ENCODE data around the gene SKI.

The SKI gene

GRCh38 chr1:2232916-2233438 lies 4.9 kb downstream of the SKI start:
- H4K20me1 ChIP-seq (ENCODE audit: control insufficient read depth, insufficient read depth, low read depth, low read length): 0 out of 2 replicates have a peak, but pooled peaks cover 7% of the 10 kb centered on the region
- H3K4me3 ChIP-seq (ENCODE audit: low read length): no peak overlapping the region
- no peak overlapping the region for H3K27ac ChIP-seq (ENCODE audit: low read depth, low read length)
- TF ChIP-seq CTCF (IDR thresholded peaks at IDR 0.05; ENCODE audit: low read depth, low read length, poor library complexity, severe bottlenecking): no peak
- no peak for TF ChIP-seq EZH2phosphoT487 (IDR thresholded peaks at IDR 0.05; ENCODE audit: borderline replicate concordance, low read length)
- H3K4me1 ChIP-seq (ENCODE audit: control insufficient read depth, low read length): peaks cover 17% of the 10 kb centered on the region
- H3K36me3 ChIP-seq (ENCODE audit: control insufficient read depth, low read length): no peaks in the 10 kb centered on the region
- peaks cover 14% of the 10 kb centered on the region for H3K27me3 ChIP-seq (ENCODE audit: control insufficient read depth, low read length)
- H3K9me3 ChIP-seq (ENCODE audit: control insufficient read depth, insufficient read depth, low read length): no peaks in the 10 kb centered on the region
- no peak overlapping the region for H3K4me2 ChIP-seq (ENCODE audit: low read length)
- H3K9me2 ChIP-seq (replicated peaks; ENCODE audit: control insufficient read depth, low read length): no peaks in the 10 kb centered on the region
- H3K79me2 ChIP-seq (ENCODE audit: control insufficient read depth, low read length): no peaks in the 10 kb centered on the region
- H3F3A ChIP-seq (ENCODE audit: control insufficient read depth, insufficient read depth): no peaks in the 10 kb centered on the region

- Histone ChIP-seq H3K79me2 (ENCODE audit: control insufficient read depth, low read length) (no peaks in the 10 kb centered on the region), H3K27ac (ENCODE audit: low read depth, low read length) (no peak overlapping the region), H3K4me3 (ENCODE audit: low read length) (no peak overlapping the region), H4K20me1 (ENCODE audit: control insufficient read depth, insufficient read depth, low read depth, low read length) (0 out of 2 replicates have a peak, but pooled peaks cover 7% of the 10 kb centered on the region), H3K9me3 (ENCODE audit: control insufficient read depth, insufficient read depth, low read length) (no peaks in the 10 kb centered on the region), H3K4me2 (ENCODE audit: low read length) (no peak overlapping the region), H3K4me1 (ENCODE audit: control insufficient read depth, low read length) (peaks cover 17% of the 10 kb centered on the region), H3F3A (ENCODE audit: control insufficient read depth, insufficient read depth) (no peaks in the 10 kb centered on the region), H3K9me2 (replicated peaks; ENCODE audit: control insufficient read depth, low read length) (no peaks in the 10 kb centered on the region), H3K36me3 (ENCODE audit: control insufficient read depth, low read length) (no peaks in the 10 kb centered on the region), H3K27me3 (ENCODE audit: control insufficient read depth, low read length) (peaks cover 14% of the 10 kb centered on the region)
- TF ChIP-seq CTCF (IDR thresholded peaks at IDR 0.05; ENCODE audit: low read depth, low read length, poor library complexity, severe bottlenecking) (no peak), EZH2phosphoT487 (IDR thresholded peaks at IDR 0.05; ENCODE audit: borderline replicate concordance, low read length) (no peak)
These were observed 5.3 kb downstream of the SKI start for GRCh38 chr1:2233468-2233867.

- Histone ChIP-seq H3K4me1 (ENCODE audit: control insufficient read depth, low read length) (peaks cover 14% of the 10 kb centered on the region), H3K4me3 (ENCODE audit: low read length) (no peak overlapping the region), H3K79me2 (ENCODE audit: control insufficient read depth, low read length) (no peaks in the 10 kb centered on the region), H3K27me3 (ENCODE audit: control insufficient read depth, low read length) (peaks cover 10% of the 10 kb centered on the region), H3F3A (ENCODE audit: control insufficient read depth, insufficient read depth) (no peaks in the 10 kb centered on the region), H3K4me2 (ENCODE audit: low read length) (no peak overlapping the region; the same call in 1 of the 2 replicates), H3K27ac (ENCODE audit: low read depth, low read length) (no peak overlapping the region), H4K20me1 (ENCODE audit: control insufficient read depth, insufficient read depth, low read depth, low read length) (0 out of 2 replicates have a peak, but pooled peaks cover 7% of the 10 kb centered on the region), H3K9me3 (ENCODE audit: control insufficient read depth, insufficient read depth, low read length) (no peaks in the 10 kb centered on the region), H3K36me3 (ENCODE audit: control insufficient read depth, low read length) (no peaks in the 10 kb centered on the region), H3K9me2 (replicated peaks; ENCODE audit: control insufficient read depth, low read length) (no peaks in the 10 kb centered on the region)
- TF ChIP-seq EZH2phosphoT487 (IDR thresholded peaks at IDR 0.05; ENCODE audit: borderline replicate concordance, low read length) (no peak), CTCF (IDR thresholded peaks at IDR 0.05; ENCODE audit: low read depth, low read length, poor library complexity, severe bottlenecking) (no peak)
These were observed 6.1 kb downstream of the SKI start for GRCh38 chr1:2233997-2234761.
